Coronary artery (tissue), 2 donors: ENCODE data around the gene GOLGA8A.
"Not testable (repeated sequence)": the region's sequence is repeated elsewhere in the genome, so short reads cannot be mapped to it uniquely, and the experiment has no call there.

ENCODE experiments used
- DNase-seq: peaks from one replicate; pipeline ENCODE4 v3.0.0-alpha.2; 2017; ENCODE audit warnings: low spot score
- H3K27ac ChIP-seq, 2 donors: fragments of 200-600 bp; sonication (generic); one replicate each; pipeline ENCODE4 v1.5.1; 2016 to 2019
- H3K4me3 ChIP-seq: fragments of 200-600 bp; sonication (generic); 2 replicates; pipeline ENCODE4 v1.5.1; 2016; ENCODE audit warnings: mild to moderate bottlenecking, moderate library complexity
- CTCF ChIP-seq: fragments of 200-600 bp; sonication (generic); IDR thresholded peaks from one replicate; pipeline ENCODE4 v1.5.1; 2019; ENCODE audit warnings: antibody characterized with exemption

The GOLGA8A gene

GRCh38 chr15:34435658-34436057, 1.9 kb downstream of the GOLGA8A start:
- DNase-seq = no peak
- Histone ChIP-seq H3K4me3 (no peak overlapping the region), H3K27ac (no peak overlapping the region)
- no peak for TF ChIP-seq CTCF

GRCh38 chr15:34434627-34435305, 2.8 kb downstream of the GOLGA8A start:
- no peak overlapping the region for H3K4me3 ChIP-seq

GRCh38 chr15:34433956-34434626, 3.5 kb downstream of the GOLGA8A start:
- not testable (repeated sequence) for H3K27ac ChIP-seq, DNase-seq, H3K4me3 ChIP-seq

More at GRCh38 chr15:34434627-34435305, 2.8 kb downstream of the GOLGA8A start:
- no peak overlapping the region for H3K27ac ChIP-seq
- TF ChIP-seq CTCF = no peak
- DNase-seq = no peak

- not testable (repeated sequence) for H3K27ac ChIP-seq, DNase-seq, H3K4me3 ChIP-seq
Observed at GRCh38 chr15:34430642-34431041, 7.0 kb downstream of the GOLGA8A start.

GRCh38 chr15:34423425-34424090, 14.1 kb downstream of the GOLGA8A start:
- not testable (repeated sequence) for H3K4me3 ChIP-seq, H3K27ac ChIP-seq, DNase-seq

- not testable (repeated sequence) for DNase-seq, H3K4me3 ChIP-seq, H3K27ac ChIP-seq
Observed at GRCh38 chr15:34420953-34421352, 16.7 kb downstream of the GOLGA8A start.

GRCh38 chr15:34418435-34418834, 19.2 kb downstream of the GOLGA8A start:
- H3K4me3 ChIP-seq, H3K27ac ChIP-seq, DNase-seq: not testable (repeated sequence)

GRCh38 chr15:34409511-34409910, 28.1 kb downstream of the GOLGA8A start:
- H3K27ac ChIP-seq, DNase-seq, H3K4me3 ChIP-seq: not testable (repeated sequence)

GRCh38 chr15:34408973-34409372, 28.6 kb downstream of the GOLGA8A start:
- H3K27ac ChIP-seq, H3K4me3 ChIP-seq, DNase-seq: not testable (repeated sequence)

- not testable (repeated sequence) for DNase-seq, H3K27ac ChIP-seq, H3K4me3 ChIP-seq
Observed at GRCh38 chr15:34403899-34404298, 33.7 kb downstream of the GOLGA8A start.

- not testable (repeated sequence) for H3K4me3 ChIP-seq, DNase-seq, H3K27ac ChIP-seq
Observed at GRCh38 chr15:34403160-34403598, 34.4 kb downstream of the GOLGA8A start.

- not testable (repeated sequence) for DNase-seq, H3K27ac ChIP-seq, H3K4me3 ChIP-seq
Observed at GRCh38 chr15:34397637-34398259, 39.9 kb downstream of the GOLGA8A start.

GRCh38 chr15:34392981-34393380, 44.6 kb downstream of the GOLGA8A start:
- not testable (repeated sequence) for DNase-seq, H3K27ac ChIP-seq, H3K4me3 ChIP-seq

GRCh38 chr15:34389594-34390086, 48.0 kb downstream of the GOLGA8A start:
- H3K4me3 ChIP-seq, DNase-seq, H3K27ac ChIP-seq: not testable (repeated sequence)
